Stimulated activated CD8-positive, alpha-beta memory T cell treated with anti-CD3 and anti-CD28 coated beads, Interleukin-4, amount 100 ng/mL, for 24 hours (primary cell): ENCODE data around the gene FYB2.
"Not testable (repeated sequence)": the region's sequence is repeated elsewhere in the genome, so short reads cannot be mapped to it uniquely, and the experiment has no call there.

Experiments
- DNase-seq: peaks from one replicate; pipeline ENCODE4 v3.0.0-alpha.2; 2020; ENCODE audit warnings: low read depth

Gene FYB2

GRCh38 chr1:56795870-56796269, 23.3 kb downstream of the FYB2 start:
- no peak for DNase-seq

DNA sequence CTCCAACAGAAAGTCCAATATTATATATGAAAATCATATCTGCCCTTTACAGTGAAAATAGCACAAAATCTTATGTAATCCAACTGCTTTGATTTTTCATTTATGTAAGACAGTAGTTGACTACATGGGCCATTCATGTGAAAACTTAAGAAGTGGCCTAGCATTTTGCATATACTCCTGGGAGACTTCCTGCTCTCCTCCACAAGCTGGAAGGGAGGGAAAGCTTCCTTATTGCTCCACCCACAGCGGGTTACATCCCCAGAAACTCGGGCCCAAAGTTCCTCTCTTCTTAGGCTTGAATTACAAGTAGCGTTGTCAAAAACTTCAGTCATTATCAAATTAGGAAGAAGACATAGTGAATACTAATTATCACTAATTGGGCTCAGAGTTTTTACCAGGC, 29.2 kb downstream of the FYB2 start:
- no peak for DNase-seq

- DNase-seq = no peak
Observed at GRCh38 chr1:56788588-56788987, 30.6 kb downstream of the FYB2 start.

DNA sequence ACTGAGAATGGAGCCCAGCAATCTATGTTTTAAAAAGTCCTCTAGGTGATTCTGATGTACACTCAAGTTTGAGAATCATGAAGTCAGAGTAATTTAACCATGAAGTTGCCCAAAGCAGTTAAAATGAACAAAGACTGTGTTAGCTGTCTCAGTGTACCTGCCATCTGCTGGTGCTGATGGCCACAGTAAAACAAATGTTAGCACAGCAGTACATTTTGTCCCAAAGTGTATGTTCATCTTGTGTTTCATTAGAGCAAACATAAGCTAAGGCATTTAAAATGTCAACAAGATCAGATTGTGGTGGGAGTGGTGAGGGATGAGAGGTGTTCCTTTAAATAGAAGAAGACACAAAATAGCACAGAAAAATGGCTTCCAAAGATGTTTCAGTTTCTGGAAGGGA, 31.1 kb downstream of the FYB2 start:
- DNase-seq = no peak

DNA sequence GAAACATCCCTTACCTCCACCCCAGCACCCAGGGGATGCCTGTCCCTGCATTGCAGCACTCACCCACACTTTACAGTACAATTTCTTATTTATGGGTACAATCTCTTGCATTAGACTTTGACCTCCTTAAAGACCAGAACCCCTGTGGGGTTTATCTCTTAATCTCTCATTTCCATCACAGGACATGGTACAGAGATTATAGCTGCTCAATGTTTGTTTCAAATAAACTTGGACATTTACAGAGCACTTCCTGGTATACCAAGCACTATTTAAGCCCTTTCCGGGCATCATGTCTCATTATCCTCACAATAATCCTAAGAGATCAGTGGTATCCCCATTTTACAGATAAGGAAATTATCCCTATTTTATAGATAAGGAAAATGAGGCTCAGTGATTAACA, 31.9 kb downstream of the FYB2 start:
- DNase-seq = no peak

- no peak for DNase-seq
Observed at GRCh38 chr1:56782773-56783172, 36.4 kb downstream of the FYB2 start.

GRCh38 chr1:56780826-56781225, 38.4 kb downstream of the FYB2 start:
- no peak for DNase-seq

- DNase-seq = no peak
Observed at GRCh38 chr1:56780128-56780750, 39.0 kb downstream of the FYB2 start.

DNA sequence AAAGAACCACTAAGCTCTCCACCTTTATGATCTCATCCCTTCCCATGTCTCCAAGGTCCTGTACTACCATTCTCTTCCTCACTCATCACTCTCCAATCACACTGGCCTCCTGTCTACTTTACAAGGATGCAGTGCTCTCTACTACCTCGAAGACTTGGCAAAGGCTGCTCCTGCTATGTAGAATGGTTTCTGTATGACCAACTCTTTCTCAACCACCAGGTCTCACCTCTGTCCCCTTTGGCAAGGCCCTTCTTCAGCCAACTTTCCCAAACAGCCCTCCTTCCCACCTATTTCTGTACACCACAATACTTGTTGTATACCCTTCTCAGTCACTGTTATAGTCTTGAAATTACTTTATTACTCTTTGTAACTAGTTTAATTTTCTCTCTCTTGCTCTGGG, 41.2 kb downstream of the FYB2 start:
- no peak for DNase-seq

- not testable (repeated sequence) for DNase-seq
Observed at GRCh38 chr1:56774732-56775131, 44.5 kb downstream of the FYB2 start.

GRCh38 chr1:56774067-56774609, 45.1 kb downstream of the FYB2 start:
- DNase-seq = no peak

- no peak for DNase-seq
Observed at GRCh38 chr1:56773341-56774066, 45.7 kb downstream of the FYB2 start.

DNA sequence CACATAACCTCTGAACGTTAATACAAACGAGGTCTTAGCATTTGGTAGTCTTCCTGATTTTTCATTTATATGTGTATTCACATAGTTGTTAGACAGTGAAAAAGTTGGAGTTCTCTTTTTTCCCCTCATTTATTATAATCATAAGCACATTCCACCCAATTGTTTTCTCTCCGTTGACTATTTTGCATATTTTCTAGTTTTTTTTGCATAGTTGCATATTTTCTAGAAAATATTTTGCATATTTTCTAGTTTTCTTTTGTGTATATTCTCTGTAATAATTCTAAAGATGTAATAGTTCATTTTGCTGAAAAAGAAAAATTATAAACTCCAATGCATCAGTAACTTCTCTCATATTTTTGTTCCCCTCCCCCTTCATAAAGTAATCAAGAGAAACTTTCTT, 47.5 kb downstream of the FYB2 start:
- no peak for DNase-seq

DNA sequence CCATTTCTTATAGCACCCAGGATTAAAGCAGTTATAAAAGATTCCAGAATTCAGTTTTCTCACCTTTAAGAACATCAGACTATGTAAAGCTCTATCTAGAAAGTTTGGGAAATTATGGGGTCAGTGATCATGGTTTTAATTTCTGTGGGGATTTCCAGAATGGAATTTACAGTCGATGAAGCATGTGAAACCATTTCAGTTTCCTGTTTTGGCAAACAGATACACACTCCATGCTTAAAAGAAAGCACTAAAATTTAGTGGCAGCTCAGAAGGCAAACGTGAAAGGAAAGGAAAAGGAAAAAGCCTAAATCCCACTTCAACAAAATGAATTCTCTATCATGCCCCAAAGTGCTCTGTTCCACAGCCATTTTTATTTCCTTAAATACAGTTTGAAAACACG, 60.4 kb downstream of the FYB2 start:
- DNase-seq = no peak

DNA sequence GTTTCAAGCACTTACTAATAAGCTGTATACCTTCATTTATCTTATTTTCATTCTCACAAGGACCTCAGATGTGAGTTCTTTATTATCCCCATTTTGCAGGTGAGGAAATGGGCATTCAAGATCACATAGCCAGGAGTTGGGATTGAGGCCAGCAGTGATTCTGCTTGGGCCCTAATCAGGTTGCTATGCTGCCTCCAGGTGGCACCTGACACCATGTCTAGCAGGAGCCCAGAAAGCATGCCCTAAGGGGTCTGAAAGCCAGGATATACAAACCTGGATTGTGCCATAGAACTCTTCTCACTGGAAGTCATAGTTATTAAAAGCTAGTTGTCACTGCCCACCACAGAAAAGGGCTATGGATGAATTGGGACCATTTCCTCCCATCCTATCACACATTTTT, 61.1 kb downstream of the FYB2 start:
- no peak for DNase-seq

GRCh38 chr1:56755911-56756310, 63.3 kb downstream of the FYB2 start:
- no peak for DNase-seq

- no peak for DNase-seq
Observed at GRCh38 chr1:56754708-56755479, 64.3 kb downstream of the FYB2 start.

DNA sequence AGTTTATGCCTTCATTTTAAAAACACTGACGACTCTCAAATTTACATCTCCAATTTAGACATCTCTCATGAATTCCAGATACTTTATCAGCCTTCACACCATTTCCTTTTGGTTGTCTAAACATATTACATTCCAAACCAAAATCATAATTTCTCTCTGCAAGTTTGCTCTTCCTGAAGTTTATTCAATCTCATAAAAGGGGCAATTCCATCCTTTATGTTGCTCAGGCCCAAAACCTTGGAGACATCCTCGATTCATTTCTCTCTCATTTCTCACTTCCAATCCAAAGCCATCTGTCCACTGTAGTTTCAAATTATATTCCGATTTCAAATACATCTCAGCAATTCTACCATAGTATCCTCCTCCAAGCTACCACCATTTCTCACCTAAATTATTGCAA, 74.0 kb downstream of the FYB2 start:
- no peak for DNase-seq

DNA sequence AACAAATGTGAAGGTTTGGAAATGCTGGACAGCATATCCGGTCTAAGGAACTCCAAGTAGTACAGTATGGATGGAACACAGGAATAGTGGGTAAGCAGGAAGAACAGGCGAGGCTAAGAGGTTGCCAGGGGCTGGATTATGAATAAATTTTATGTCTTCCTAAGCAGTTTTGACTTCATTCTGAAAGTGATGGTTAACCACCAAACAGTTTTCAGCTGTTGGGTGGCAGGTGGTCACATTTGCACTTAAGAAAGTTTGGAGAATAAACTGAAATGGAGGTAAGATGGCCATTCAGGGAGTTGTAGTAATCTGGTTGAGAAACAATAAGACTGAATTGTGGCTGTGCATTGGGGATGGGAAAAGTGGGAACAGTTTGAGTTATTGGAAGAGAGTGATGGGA, 90.2 kb downstream of the FYB2 start:
- DNase-seq = no peak

DNA sequence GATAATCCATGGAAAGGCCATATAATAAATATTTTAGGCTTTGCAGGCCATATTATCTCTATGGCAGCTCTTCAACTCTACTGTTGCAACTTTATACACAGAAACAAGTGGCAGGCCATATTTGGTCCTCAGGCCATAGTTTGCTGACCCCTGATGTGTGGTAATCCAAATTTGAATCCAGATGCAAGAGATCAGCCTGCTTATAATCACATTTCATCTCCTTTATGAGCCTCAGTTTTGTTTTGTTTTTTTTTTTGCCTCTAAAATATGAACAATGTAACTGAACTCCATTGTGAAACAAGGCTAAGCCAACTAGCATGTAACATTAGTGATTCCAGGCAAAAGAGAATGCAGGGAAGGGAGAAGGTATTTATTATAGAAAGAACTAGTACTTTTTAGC, 92.5 kb downstream of the FYB2 start:
- no peak for DNase-seq

GRCh38 chr1:56719171-56719570, 100.0 kb downstream of the FYB2 start:
- DNase-seq = no peak

DNA sequence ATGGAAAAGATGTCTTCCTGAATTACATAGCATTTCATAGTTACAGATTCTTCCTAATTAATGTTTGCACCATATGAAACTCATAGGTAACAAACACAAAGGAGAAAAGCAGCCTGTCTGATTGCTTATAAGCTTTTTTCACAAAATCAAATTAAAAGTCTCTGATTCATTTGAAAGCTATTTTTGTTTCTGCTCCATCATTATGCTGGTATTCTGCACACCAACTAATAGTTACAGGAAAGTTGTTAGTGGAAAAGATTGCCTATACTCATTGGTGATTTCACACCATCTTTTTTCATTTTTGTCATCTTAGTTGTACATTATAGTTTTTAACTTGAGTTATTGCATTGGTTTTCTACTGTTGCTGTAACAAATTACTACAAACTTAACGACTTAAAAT, 104.0 kb downstream of the FYB2 start:
- no peak for DNase-seq

GRCh38 chr1:56713112-56713511, 106.1 kb downstream of the FYB2 start:
- no peak for DNase-seq
